HCT116 (cell line): Measurements from ENCODE around the gene CDC14A.
"Not testable (repeated sequence)": the region's sequence is repeated elsewhere in the genome, so short reads cannot be mapped to it uniquely, and the experiment has no call there.

Experiments used
- POLR2A ChIP-seq: IDR thresholded peaks from 2 replicates; pipeline ENCODE4 v1.7.0; 2011; ENCODE audit warnings: borderline replicate concordance; ENCODE audit not compliant: insufficient read depth, insufficient read length; ENCODE audit errors: extremely low read depth
- TF ChIP-seq, protein P1 (sequence below): IDR thresholded peaks from 2 replicates; pipeline ENCODE4 v1.6.1; 2012
- TF ChIP-seq, protein P2 (sequence below): IDR thresholded peaks from 2 replicates; pipeline ENCODE4 v1.6.1; 2012
- TF ChIP-seq, protein P3 (sequence below), 3 experiments: fragments of 200-600 bp in 1 of 3; sonication (generic) in 1 of 3; IDR thresholded peaks in 2 of 3; conservative IDR thresholded peaks in 1 of 3; 2 replicates each; pipeline ENCODE4 v1.5.1; 2012 to 2017; ENCODE audit warnings: low read depth in 2 of 3, low read length in 2 of 3, antibody characterized with exemption in 1 of 3, borderline replicate concordance in 1 of 3, control low read depth in 1 of 3, mild to moderate bottlenecking in 1 of 3, mixed read lengths in 1 of 3, mixed run types in 1 of 3, moderate library complexity in 1 of 3; ENCODE audit not compliant: insufficient read depth in 1 of 3

DNA sequence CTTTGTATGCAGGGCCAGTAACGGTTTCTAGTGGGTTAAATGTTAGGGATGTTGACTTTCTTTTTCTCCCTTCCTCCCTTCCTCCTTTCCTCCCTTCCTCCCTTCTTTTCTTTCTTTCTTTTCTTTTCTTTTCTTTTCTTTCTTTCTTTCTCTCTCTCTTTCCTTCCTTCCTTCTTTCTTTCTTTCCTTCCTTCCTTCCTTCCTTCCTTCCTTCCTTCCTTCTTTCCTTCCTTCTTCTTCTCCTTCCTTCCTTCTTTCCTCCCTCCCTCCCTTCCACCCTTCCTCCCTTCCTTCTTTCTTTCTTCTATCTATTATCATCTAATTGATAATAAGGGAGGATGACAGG lies 26.0 kb upstream of the CDC14A start:
- TF ChIP-seq POLR2A: not testable (repeated sequence)
- TF ChIP-seq, protein P1, sequence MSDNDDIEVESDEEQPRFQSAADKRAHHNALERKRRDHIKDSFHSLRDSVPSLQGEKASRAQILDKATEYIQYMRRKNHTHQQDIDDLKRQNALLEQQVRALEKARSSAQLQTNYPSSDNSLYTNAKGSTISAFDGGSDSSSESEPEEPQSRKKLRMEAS: not testable (repeated sequence)
- TF ChIP-seq, protein P2, sequence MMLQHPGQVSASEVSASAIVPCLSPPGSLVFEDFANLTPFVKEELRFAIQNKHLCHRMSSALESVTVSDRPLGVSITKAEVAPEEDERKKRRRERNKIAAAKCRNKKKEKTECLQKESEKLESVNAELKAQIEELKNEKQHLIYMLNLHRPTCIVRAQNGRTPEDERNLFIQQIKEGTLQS: not testable (repeated sequence)
- TF ChIP-seq, protein P3, sequence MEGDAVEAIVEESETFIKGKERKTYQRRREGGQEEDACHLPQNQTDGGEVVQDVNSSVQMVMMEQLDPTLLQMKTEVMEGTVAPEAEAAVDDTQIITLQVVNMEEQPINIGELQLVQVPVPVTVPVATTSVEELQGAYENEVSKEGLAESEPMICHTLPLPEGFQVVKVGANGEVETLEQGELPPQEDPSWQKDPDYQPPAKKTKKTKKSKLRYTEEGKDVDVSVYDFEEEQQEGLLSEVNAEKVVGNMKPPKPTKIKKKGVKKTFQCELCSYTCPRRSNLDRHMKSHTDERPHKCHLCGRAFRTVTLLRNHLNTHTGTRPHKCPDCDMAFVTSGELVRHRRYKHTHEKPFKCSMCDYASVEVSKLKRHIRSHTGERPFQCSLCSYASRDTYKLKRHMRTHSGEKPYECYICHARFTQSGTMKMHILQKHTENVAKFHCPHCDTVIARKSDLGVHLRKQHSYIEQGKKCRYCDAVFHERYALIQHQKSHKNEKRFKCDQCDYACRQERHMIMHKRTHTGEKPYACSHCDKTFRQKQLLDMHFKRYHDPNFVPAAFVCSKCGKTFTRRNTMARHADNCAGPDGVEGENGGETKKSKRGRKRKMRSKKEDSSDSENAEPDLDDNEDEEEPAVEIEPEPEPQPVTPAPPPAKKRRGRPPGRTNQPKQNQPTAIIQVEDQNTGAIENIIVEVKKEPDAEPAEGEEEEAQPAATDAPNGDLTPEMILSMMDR (IDR thresholded peaks at IDR 0.05 in 2 of 3, conservative IDR thresholded peaks at IDR 0.05 in 1 of 3; ENCODE audit: borderline replicate concordance in 1 of 3, insufficient read depth in 1 of 3, low read depth in 2 of 3, low read length in 2 of 3): not testable (repeated sequence)
